ACC112 (cell line): ENCODE data around the gene TCF3.
"Not testable (repeated sequence)": the region's sequence is repeated elsewhere in the genome, so short reads cannot be mapped to it uniquely, and the experiment has no call there.

Experiments used
- H2AFZ ChIP-seq: fragments of 200-600 bp; sonication (generic); one replicate; pipeline ENCODE4 v1.6.0; 2017; ENCODE audit warnings: antibody characterized with exemption, low read length; ENCODE audit not compliant: unreplicated experiment
- H3K27ac ChIP-seq: fragments of 200-600 bp; sonication (generic); 2 replicates; pipeline ENCODE4 v1.5.1; 2014; ENCODE audit warnings: low read depth, mild to moderate bottlenecking, antibody characterized with exemption, low read length, moderate library complexity
- H3K27me3 ChIP-seq: fragments of 200-600 bp; sonication (generic); 2 replicates; pipeline ENCODE4 v1.6.1; 2014; ENCODE audit warnings: mild to moderate bottlenecking, antibody characterized with exemption, low read length, moderate library complexity, mixed read lengths; ENCODE audit not compliant: insufficient read depth
- H3K36me3 ChIP-seq: fragments of 200-600 bp; sonication (generic); 2 replicates; pipeline ENCODE4 v1.6.1; 2016; ENCODE audit warnings: mild to moderate bottlenecking, antibody characterized with exemption, low read length, moderate library complexity, mixed read lengths; ENCODE audit not compliant: insufficient read depth
- H3K4me1 ChIP-seq: fragments of 200-600 bp; sonication (generic); one replicate; pipeline ENCODE4 v1.6.1; 2016; ENCODE audit warnings: low read length, mixed read lengths; ENCODE audit not compliant: insufficient read depth, unreplicated experiment, control insufficient read depth
- H3K4me3 ChIP-seq: fragments of 200-600 bp; sonication (generic); 2 replicates; pipeline ENCODE4 v1.5.1; 2014; ENCODE audit warnings: mild to moderate bottlenecking, low read depth, low read length
- H3K79me2 ChIP-seq: fragments of 200-600 bp; sonication (generic); one replicate; pipeline ENCODE4 v1.6.0; 2016; ENCODE audit warnings: low read length; ENCODE audit not compliant: control insufficient read depth, unreplicated experiment, insufficient read depth

Gene TCF3

DNA sequence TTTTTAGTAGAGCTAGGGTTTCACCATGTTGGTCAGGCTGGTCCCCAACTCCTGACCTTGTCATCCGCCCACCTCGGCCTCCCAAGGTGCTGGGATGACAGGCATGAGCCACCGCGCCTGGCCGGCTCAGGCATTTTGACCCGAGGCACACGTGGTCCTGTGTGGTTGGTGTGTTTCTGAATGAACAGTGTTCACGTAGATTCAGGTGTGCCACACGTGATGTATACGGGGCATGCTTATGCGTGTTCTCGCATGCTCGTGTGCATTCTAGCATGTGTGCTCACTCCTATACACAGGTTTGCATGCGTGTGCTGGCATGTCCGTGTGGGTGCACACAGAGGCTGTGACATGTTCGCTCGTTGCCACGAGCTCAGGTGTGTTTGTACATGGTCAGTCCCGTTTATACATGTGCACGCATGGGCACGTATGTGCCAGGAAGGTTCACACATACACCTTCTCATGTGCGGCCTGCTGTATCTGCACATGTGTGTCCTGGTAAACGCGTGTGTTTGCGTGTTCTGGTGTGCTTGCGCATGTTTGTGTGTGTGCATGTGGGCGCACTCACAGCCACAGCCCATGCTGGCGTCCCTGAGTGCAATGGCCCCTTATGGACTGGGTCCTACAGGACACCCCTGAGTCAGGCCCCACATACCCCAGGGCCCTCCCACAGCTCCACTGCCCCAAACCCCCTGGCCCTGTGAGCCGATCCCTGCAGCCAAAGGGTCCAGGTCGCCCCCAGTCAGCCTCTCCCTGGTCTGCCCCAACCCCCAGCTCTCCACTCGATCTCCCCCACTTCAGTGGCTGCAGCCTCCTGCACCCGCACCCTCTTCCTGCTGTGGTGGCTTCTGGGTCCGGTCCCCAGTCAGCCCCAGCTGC, 20.6 kb upstream of the TCF3 start:
- no peak overlapping the region for H2AFZ ChIP-seq
- H3K79me2 ChIP-seq, result no peaks in the 10 kb centered on the region
- no peak overlapping the region for H3K4me3 ChIP-seq
- peaks cover 37% of the 10 kb centered on the region for H3K27me3 ChIP-seq
- H3K27ac ChIP-seq, result no peak overlapping the region
- H3K4me1 ChIP-seq, result peaks cover 4% of the 10 kb centered on the region
- H3K36me3 ChIP-seq, result no peaks in the 10 kb centered on the region

DNA sequence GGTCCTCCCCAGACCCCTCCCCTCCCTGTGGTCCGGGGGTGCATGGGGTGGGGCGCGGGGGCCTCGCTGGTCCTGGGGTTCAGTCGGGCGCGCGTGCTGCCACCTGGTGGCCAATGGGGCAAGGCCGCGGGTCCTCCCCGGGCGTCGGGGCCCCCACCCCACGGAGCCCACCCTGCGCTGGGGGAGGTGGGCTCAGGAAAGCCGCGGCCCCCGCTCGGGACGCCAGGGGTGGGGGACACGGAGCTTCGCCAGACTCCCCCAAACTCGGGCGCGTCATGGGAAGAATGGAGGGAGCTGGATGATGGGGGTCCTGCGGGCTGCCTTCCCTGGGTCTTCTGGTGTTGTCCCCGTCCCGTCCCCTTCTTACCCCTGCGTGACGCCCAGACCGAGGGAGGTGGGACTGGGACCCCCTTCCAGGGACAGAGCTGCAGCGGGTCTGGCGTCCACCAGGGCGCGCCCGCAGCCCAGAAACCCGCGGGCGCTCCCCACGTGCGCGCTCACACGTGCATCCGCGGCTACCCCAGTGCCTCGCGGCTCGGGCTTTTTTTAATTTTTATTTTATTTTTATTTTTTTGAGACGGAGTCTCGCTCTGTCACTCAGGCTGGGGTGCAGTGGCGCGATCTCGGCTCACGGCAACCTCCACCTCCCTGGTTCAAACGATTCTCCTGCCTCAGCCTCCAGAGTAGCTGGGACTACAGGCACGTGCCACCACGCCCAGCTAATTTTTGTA, 19.8 kb upstream of the TCF3 start:
- peaks cover 37% of the 10 kb centered on the region for H3K27me3 ChIP-seq
- H3K36me3 ChIP-seq, result no peaks in the 10 kb centered on the region
- H3K4me1 ChIP-seq, result peaks cover 4% of the 10 kb centered on the region
- H3K27ac ChIP-seq, result no peak overlapping the region
- H3K4me3 ChIP-seq, result peak overlapping the region; percentile 59; the same call in 1 of the 2 replicates
- no peak overlapping the region for H2AFZ ChIP-seq
- H3K79me2 ChIP-seq, result no peaks in the 10 kb centered on the region

DNA sequence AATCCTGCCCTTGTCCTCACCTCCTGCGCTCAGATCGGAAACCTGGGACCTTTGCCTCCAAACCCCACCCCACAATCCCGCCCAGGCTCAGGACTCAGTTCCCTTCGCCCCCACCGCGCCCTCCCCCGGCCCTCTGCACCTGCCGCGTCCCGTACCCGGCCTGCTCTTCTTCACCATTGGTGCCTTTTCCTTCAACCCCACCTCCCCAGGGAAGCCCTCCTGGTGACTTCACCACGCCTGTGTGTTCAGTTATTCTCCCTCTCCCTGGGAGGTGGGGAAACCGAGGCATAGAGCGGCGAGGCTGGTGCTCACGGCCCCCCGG, 19.3 kb upstream of the TCF3 start:
- Histone ChIP-seq H3K79me2 (no peaks in the 10 kb centered on the region), H2AFZ (no peak overlapping the region)

DNA sequence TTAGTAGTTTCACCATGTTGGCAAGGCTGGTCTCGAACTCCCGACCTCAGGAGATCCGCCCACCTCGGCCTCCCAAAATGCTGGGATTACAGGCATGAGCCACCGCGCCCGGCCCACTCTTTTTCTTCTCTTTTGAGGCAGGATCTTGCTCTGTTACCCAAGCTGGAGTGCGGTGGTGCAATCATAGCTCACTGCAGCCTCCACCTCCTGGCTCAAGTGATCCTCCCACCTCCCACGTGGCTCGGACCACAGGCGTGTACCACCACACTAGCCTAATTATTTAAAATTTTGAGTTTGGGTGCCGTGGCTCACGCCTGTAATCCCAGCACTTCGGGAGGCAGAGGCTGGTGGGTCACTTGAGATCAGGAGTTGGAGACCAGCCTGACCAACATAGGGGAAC, 18.3 kb upstream of the TCF3 start:
- not testable (repeated sequence) for H3K27ac ChIP-seq, H3K4me3 ChIP-seq, H3K36me3 ChIP-seq, H2AFZ ChIP-seq, H3K4me1 ChIP-seq, H3K79me2 ChIP-seq
- peaks cover 23% of the 10 kb centered on the region for H3K27me3 ChIP-seq

More for the DNA sequence above, 19.3 kb upstream of the TCF3 start:
- H3K4me1 ChIP-seq, result peaks cover 4% of the 10 kb centered on the region
- peaks cover 32% of the 10 kb centered on the region for H3K27me3 ChIP-seq
- no peaks in the 10 kb centered on the region for H3K36me3 ChIP-seq
- H3K27ac ChIP-seq, result no peak overlapping the region
- peak overlapping the region; percentile 59; the same call in 1 of the 2 replicates for H3K4me3 ChIP-seq

DNA sequence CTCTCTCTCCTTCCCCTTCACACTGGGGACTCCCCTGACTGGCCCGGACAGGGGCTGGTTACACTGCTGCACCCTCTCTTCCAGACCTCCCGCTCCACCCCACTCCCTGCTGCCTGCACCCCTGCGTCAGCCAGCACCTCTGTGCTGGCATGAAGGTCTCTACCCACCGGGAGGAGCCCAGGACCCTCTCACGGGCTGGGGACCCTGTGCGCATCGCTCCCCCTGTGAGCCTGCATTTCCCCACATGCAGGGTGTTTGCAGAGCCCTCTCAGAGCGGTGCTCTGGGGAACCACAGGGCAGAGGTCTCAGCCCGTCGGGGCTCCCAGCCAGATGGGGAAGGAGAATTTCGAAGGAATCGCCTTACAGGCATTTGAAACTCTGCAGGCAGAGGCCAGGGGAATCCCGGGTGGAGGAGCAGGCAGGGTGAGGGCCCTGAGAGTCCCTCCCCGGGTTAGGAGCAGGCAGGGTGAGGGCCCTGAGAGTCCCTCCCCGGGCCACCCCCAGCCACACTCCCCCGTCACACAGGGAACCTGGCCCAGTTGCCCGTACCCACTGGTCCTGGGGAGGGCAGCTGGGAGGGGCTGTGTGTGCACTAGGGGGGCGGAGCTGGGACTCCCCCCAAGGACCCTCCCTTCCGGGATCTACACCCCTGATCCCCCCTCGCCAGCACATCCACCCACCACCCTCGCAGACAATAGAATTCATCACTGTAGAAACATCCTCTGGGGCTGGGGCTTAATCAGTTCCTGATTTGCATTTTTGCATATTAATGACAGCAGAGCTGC, 16.3 kb upstream of the TCF3 start:
- no peak overlapping the region for H3K27ac ChIP-seq
- peaks cover 16% of the 10 kb centered on the region for H3K27me3 ChIP-seq
- no peaks in the 10 kb centered on the region for H3K79me2 ChIP-seq
- no peaks in the 10 kb centered on the region for H3K36me3 ChIP-seq
- peaks cover 4% of the 10 kb centered on the region for H3K4me1 ChIP-seq
- no peak overlapping the region for H3K4me3 ChIP-seq
- no peak overlapping the region for H2AFZ ChIP-seq

DNA sequence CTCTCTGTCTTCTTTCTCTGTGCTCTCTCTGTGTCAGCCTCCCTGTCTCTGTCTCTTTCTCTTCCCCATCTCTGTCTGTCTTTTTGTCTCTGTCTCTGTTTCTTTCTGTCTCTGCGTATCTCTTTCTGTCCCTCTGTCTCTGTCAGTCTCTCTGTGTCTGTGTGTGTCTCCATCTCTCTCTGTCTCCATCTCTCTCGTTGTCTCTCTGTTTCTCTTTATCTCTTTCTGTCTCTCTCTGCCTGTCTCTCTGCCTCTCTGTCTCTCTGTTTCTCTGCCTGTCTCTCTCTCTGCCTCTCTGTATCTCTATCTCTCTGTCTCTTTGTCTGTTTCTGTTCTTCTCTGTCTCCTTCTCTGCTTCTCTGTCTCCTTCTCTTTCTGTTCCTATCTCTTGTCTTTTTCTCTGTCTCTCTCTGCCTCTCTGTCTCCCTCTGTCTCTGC, 15.7 kb upstream of the TCF3 start:
- no peak overlapping the region for H3K4me3 ChIP-seq

DNA sequence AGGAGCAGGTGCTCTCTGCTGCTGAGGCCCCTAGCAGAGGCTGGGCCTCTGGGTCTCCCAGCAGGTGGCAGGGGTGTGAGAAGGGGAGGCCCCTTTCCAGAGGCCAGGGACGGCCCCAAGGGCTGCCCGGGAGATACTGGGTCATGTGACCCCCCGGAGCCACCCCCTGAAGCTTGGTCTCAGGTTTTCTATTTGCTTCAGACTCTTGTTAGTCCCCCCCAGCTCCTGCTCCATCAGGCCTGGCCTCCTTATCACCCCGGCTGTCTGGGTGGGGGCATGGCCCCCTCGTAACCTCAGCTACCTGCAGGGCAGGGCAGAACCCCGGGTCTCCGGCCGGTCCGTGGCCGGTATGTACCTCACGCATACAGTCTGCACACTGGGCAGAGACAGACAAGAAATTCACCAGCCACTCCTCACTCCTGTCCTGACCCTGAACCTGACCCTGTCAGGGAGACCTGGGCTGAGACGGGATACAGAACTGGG, 13.2 kb upstream of the TCF3 start:
- Histone ChIP-seq H3K27me3 (peaks cover 16% of the 10 kb centered on the region), H3K4me3 (no peak overlapping the region), H3K36me3 (no peaks in the 10 kb centered on the region), H3K27ac (no peak overlapping the region), H2AFZ (no peak overlapping the region), H3K4me1 (peaks cover 4% of the 10 kb centered on the region), H3K79me2 (no peaks in the 10 kb centered on the region)

More for the DNA sequence above, 15.7 kb upstream of the TCF3 start:
- H3K4me1 ChIP-seq, result peaks cover 4% of the 10 kb centered on the region
- H3K27me3 ChIP-seq, result peaks cover 16% of the 10 kb centered on the region
- no peak overlapping the region for H2AFZ ChIP-seq
- H3K27ac ChIP-seq, result no peak overlapping the region
- H3K36me3 ChIP-seq, result no peaks in the 10 kb centered on the region
- H3K79me2 ChIP-seq, result no peaks in the 10 kb centered on the region

DNA sequence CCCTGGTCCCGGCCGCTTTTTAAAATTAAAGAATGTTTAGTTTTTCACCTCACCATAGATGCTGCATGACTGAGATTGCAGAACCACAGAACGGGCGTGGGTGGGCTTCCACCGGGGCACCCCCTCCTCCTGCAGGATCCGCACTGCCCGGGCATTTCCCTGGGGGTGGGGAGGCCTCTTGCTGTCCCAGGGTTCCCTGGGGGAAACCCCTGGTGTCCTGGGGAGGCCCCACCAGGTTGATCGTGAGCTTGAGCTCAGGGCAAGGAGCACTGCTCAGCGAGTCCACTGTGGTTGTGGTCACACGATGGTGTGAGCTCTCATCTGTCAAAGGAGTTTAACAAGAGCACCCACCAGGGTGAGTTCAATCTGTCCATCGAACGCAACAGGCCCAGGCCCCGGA, 11.4 kb upstream of the TCF3 start:
- H3K4me1 ChIP-seq, result no peaks in the 10 kb centered on the region
- no peak overlapping the region for H3K4me3 ChIP-seq
- H3K27me3 ChIP-seq, result peaks cover 12% of the 10 kb centered on the region
- no peak overlapping the region for H3K27ac ChIP-seq
- no peaks in the 10 kb centered on the region for H3K36me3 ChIP-seq
- no peaks in the 10 kb centered on the region for H3K79me2 ChIP-seq
- H2AFZ ChIP-seq, result no peak overlapping the region

DNA sequence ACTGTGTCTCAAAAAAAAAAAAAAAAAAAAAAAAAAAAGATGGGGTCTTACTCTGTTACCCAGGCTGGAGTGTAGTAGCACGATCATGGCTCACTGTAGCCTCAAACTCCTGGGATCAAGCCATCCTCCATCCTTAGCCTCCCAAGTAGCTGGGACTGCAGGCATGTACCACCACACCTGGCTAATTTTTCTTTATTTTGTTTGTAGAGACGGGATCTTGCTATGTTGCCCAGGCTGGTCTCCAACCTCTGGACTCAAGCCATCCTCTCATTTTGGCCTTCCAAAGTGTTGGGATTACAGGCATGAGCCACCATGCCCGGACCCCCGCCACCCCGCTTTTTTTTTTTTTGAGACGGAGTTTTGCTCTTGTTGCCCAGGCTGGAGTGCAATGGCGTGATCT, 10.8 kb upstream of the TCF3 start:
- not testable (repeated sequence) for H3K4me1 ChIP-seq, H3K4me3 ChIP-seq, H2AFZ ChIP-seq

DNA sequence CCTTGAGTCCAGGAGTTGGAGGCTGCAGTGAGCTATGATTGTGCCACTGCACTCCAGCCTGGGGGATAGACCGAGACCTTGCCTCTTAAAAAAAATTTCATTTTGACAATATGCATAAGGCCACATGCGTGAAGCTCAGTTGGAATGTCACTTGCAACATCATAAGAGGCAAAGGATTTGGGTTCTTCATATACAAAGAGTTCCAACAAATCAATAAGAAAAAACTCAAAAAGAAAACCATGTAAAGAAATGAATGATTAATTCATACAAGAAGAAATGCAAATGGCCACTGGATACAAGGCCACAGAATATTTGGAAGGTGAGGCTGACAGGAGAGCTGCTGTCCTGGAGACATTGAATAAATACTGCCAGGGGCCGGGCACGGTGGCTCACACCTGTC, 9.6 kb upstream of the TCF3 start:
- H3K4me1 ChIP-seq, result no peaks in the 10 kb centered on the region
- H3K4me3 ChIP-seq, result no peak overlapping the region
- H3K27ac ChIP-seq, result no peak overlapping the region
- no peaks in the 10 kb centered on the region for H3K36me3 ChIP-seq
- no peaks in the 10 kb centered on the region for H3K79me2 ChIP-seq
- H3K27me3 ChIP-seq, result no peaks in the 10 kb centered on the region
- H2AFZ ChIP-seq, result no peak overlapping the region

More for the DNA sequence above, 10.8 kb upstream of the TCF3 start:
- not testable (repeated sequence) for H3K36me3 ChIP-seq, H3K79me2 ChIP-seq, H3K27ac ChIP-seq, H3K27me3 ChIP-seq
